Measurements from ENCODE around the gene SPOCD1. TPM values are rescaled to one million over a fixed set of nuclear protein-coding genes. Genes with fewer than 3 reads are reported as not detected.

Gene SPOCD1
- total RNA-seq, 2 donors from 2014 or later, result 0.45 to 0.59 TPM

GRCh38 chr1:31799895-31800673, 15.7 kb downstream of the SPOCD1 start:
- no peak overlapping the region for H3K27ac ChIP-seq
- no peaks in the 10 kb centered on the region for H3K27me3 ChIP-seq
- DNase-seq, result no peak
- H3K36me3 ChIP-seq, result no peaks in the 10 kb centered on the region
- H3K9ac ChIP-seq (ENCODE audit: low read depth in 2 of 2, low read length in 2 of 2), result no peak overlapping the region
- intact Hi-C loops (cut with DNase I), result no loop called here
- H3K4me3 ChIP-seq, result no peak overlapping the region
- no peaks in the 10 kb centered on the region for H3K4me1 ChIP-seq
- no peak for TF ChIP-seq CTCF (IDR thresholded peaks at IDR 0.05)
- H3K9me3 ChIP-seq, result no peaks in the 10 kb centered on the region

GRCh38 chr1:31799196-31799894, 16.5 kb downstream of the SPOCD1 start:
- no peak overlapping the region for H3K9ac ChIP-seq (ENCODE audit: low read depth in 2 of 2, low read length in 2 of 2)
- H3K36me3 ChIP-seq, result no peaks in the 10 kb centered on the region
- no peak overlapping the region for H3K4me3 ChIP-seq
- intact Hi-C loops (cut with DNase I), result no loop called here
- H3K4me1 ChIP-seq, result no peaks in the 10 kb centered on the region
- no peaks in the 10 kb centered on the region for H3K9me3 ChIP-seq
- no peaks in the 10 kb centered on the region for H3K27me3 ChIP-seq
- H3K27ac ChIP-seq, result no peak overlapping the region
- no peak for DNase-seq
- TF ChIP-seq CTCF (IDR thresholded peaks at IDR 0.05), result no peak

- no peaks in the 10 kb centered on the region for H3K36me3 ChIP-seq
- intact Hi-C loops (cut with DNase I), result no loop called here
- DNase-seq, result no peak
- H3K4me3 ChIP-seq, result no peak overlapping the region
- no peak overlapping the region for H3K9ac ChIP-seq (ENCODE audit: low read depth in 2 of 2, low read length in 2 of 2)
- no peaks in the 10 kb centered on the region for H3K4me1 ChIP-seq
- no peak for TF ChIP-seq CTCF (IDR thresholded peaks at IDR 0.05)
- no peak overlapping the region for H3K27ac ChIP-seq
- no peaks in the 10 kb centered on the region for H3K9me3 ChIP-seq
- no peaks in the 10 kb centered on the region for H3K27me3 ChIP-seq
These were observed 17.2 kb downstream of the SPOCD1 start for GRCh38 chr1:31798433-31799195.

GRCh38 chr1:31798086-31798432, 17.8 kb downstream of the SPOCD1 start:
- intact Hi-C loops (cut with DNase I), result no loop called here
- no peak overlapping the region for H3K4me3 ChIP-seq
- no peak overlapping the region for H3K27ac ChIP-seq

More at GRCh38 chr1:31798086-31798432, 17.8 kb downstream of the SPOCD1 start:
- no peak overlapping the region for H3K9ac ChIP-seq (ENCODE audit: low read depth in 2 of 2, low read length in 2 of 2)
- no peaks in the 10 kb centered on the region for H3K4me1 ChIP-seq
- H3K9me3 ChIP-seq, result no peaks in the 10 kb centered on the region
- H3K36me3 ChIP-seq, result no peaks in the 10 kb centered on the region
- no peak for TF ChIP-seq CTCF (IDR thresholded peaks at IDR 0.05)
- DNase-seq, result no peak
- H3K27me3 ChIP-seq, result no peaks in the 10 kb centered on the region

All from colonic mucosa (tissue), 4 donors.